Karpas-422 (cell line): ENCODE data around the gene CEP112. TPM values are rescaled to one million over a fixed set of nuclear protein-coding genes. Genes with fewer than 3 reads are reported as not detected.

Source experiments
- DNase-seq: peaks from one replicate; pipeline ENCODE4 v3.0.0-alpha.2; 2015
- H2AFZ ChIP-seq: fragments of 200-600 bp; sonication (generic); 2 replicates; pipeline ENCODE4 v1.6.1; 2014; ENCODE audit warnings: antibody characterized with exemption, low read length, mixed read lengths
- H3K27ac ChIP-seq: fragments of 200-600 bp; sonication (generic); 2 replicates; pipeline ENCODE4 v1.5.1; 2014; ENCODE audit warnings: mild to moderate bottlenecking, low read length, moderate library complexity
- H3K27me3 ChIP-seq: fragments of 200-600 bp; sonication (generic); 2 replicates; pipeline ENCODE4 v1.6.1; 2014; ENCODE audit warnings: low read length, mixed read lengths
- H3K36me3 ChIP-seq: fragments of 200-600 bp; sonication (generic); 2 replicates; pipeline ENCODE4 v1.6.1; 2014; ENCODE audit warnings: low read length, mixed read lengths; ENCODE audit not compliant: insufficient read depth
- H3K4me1 ChIP-seq: fragments of 200-600 bp; sonication (generic); 2 replicates; pipeline ENCODE4 v1.6.1; 2014; ENCODE audit warnings: mild to moderate bottlenecking, low read length, mixed read lengths
- H3K4me2 ChIP-seq: fragments of 200-600 bp; sonication (generic); 2 replicates; pipeline ENCODE4 v1.6.1; 2014; ENCODE audit warnings: low read length, low read depth, mild to moderate bottlenecking; ENCODE audit not compliant: poor library complexity, severe bottlenecking
- H3K4me3 ChIP-seq: fragments of 200-600 bp; sonication (generic); 2 replicates; pipeline ENCODE4 v1.5.1; 2014; ENCODE audit warnings: mild to moderate bottlenecking, antibody characterized with exemption, low read length, mixed read lengths
- H3K79me2 ChIP-seq: fragments of 200-600 bp; sonication (generic); 2 replicates; pipeline ENCODE4 v1.6.1; 2014; ENCODE audit warnings: mild to moderate bottlenecking, low read length, mixed read lengths
- H3K9ac ChIP-seq: fragments of 200-600 bp; sonication (generic); 2 replicates; pipeline ENCODE4 v1.6.0; 2014; ENCODE audit warnings: low read length
- H3K9me2 ChIP-seq: fragments of 200-600 bp; sonication (generic), shearing (Covaris generic); replicated peaks from 2 replicates; pipeline ENCODE4 v1.6.0; 2014; ENCODE audit warnings: mild to moderate bottlenecking, low read length, moderate library complexity; ENCODE audit not compliant: insufficient read depth
- H3K9me3 ChIP-seq: fragments of 300-700, 200-600 bp; sonication (generic); 2 replicates; pipeline ENCODE4 v1.6.1; 2014; ENCODE audit warnings: low read length, mixed read lengths
- H4K20me1 ChIP-seq: fragments of 200-600 bp; sonication (generic); 2 replicates; pipeline ENCODE4 v1.6.1; 2014; ENCODE audit warnings: mild to moderate bottlenecking, antibody characterized with exemption, low read length, low read depth; ENCODE audit not compliant: insufficient read depth
- total RNA-seq: library from RNA; depleted of rRNA; stranded (reverse); fragments of >200 nt; shearing (Covaris generic); gene quantifications from 2 replicates; pipeline ENCODE4 v1.2.3, GENCODE V29; 2014; ENCODE audit warnings: low replicate concordance

The CEP112 gene
- total RNA-seq, 1 experiment from 2014 or later = not detected

GRCh38 chr17:65727832-65728231 is 464.1 kb downstream of the CEP112 start:
- H3K4me3 ChIP-seq = no peak overlapping the region
- no peaks in the 10 kb centered on the region for H3K9me2 ChIP-seq
- H3K4me2 ChIP-seq = no peak overlapping the region
- H3K36me3 ChIP-seq = no peaks in the 10 kb centered on the region
- H2AFZ ChIP-seq = no peak overlapping the region
- no peak for DNase-seq
- no peaks in the 10 kb centered on the region for H3K4me1 ChIP-seq
- no peak overlapping the region for H3K27ac ChIP-seq
- H3K9me3 ChIP-seq = no peaks in the 10 kb centered on the region
- H3K9ac ChIP-seq = no peak overlapping the region
- no peaks in the 10 kb centered on the region for H3K27me3 ChIP-seq
- H3K79me2 ChIP-seq = no peaks in the 10 kb centered on the region
- H4K20me1 ChIP-seq = no peaks in the 10 kb centered on the region

GRCh38 chr17:65727246-65727645 is 464.7 kb downstream of the CEP112 start:
- Histone ChIP-seq H3K4me1 (no peaks in the 10 kb centered on the region), H2AFZ (no peak overlapping the region), H3K9me2 (no peaks in the 10 kb centered on the region), H3K36me3 (no peaks in the 10 kb centered on the region), H3K79me2 (no peaks in the 10 kb centered on the region), H3K27ac (no peak overlapping the region), H3K4me2 (no peak overlapping the region), H4K20me1 (no peaks in the 10 kb centered on the region), H3K27me3 (no peaks in the 10 kb centered on the region), H3K9ac (no peak overlapping the region), H3K4me3 (no peak overlapping the region), H3K9me3 (no peaks in the 10 kb centered on the region)
- DNase-seq = no peak

GRCh38 chr17:65723431-65724151 is 468.3 kb downstream of the CEP112 start:
- Histone ChIP-seq H3K9me3 (no peaks in the 10 kb centered on the region), H3K27ac (no peak overlapping the region), H3K9ac (no peak overlapping the region), H3K79me2 (no peaks in the 10 kb centered on the region), H3K27me3 (no peaks in the 10 kb centered on the region), H3K4me1 (no peaks in the 10 kb centered on the region), H3K4me3 (no peak overlapping the region), H3K4me2 (no peak overlapping the region), H3K9me2 (no peaks in the 10 kb centered on the region), H4K20me1 (no peaks in the 10 kb centered on the region), H2AFZ (no peak overlapping the region), H3K36me3 (no peaks in the 10 kb centered on the region)
- DNase-seq = no peak

DNA sequence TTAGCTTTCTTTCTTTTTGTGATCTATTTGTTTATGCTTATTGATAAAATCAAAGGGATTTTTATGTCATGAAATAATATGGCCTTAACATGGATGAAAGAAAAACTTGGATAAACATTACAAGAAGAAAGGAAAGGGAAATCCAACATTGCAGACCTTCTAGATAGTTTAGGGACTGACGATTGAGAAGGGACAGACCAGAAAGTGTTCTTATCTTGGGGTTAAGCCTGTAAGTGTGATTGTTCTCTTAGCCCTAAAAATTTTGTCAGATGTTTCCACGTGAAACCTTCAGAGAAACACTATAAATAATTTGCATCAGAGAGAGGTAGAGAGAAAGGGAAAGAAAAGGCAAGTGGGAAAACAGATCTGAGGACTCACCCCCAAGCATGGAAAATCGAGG is 473.3 kb downstream of the CEP112 start:
- Histone ChIP-seq H3K27ac (no peak overlapping the region), H3K36me3 (no peaks in the 10 kb centered on the region), H3K9ac (no peak overlapping the region), H3K79me2 (no peaks in the 10 kb centered on the region), H4K20me1 (no peaks in the 10 kb centered on the region), H3K4me1 (no peaks in the 10 kb centered on the region), H2AFZ (no peak overlapping the region), H3K9me2 (no peaks in the 10 kb centered on the region), H3K4me3 (no peak overlapping the region), H3K4me2 (no peak overlapping the region), H3K27me3 (no peaks in the 10 kb centered on the region), H3K9me3 (no peaks in the 10 kb centered on the region)
- DNase-seq = no peak

GRCh38 chr17:65712383-65713267 is 479.3 kb downstream of the CEP112 start:
- no peak for DNase-seq
- Histone ChIP-seq H3K9me2 (no peaks in the 10 kb centered on the region), H3K27ac (no peak overlapping the region), H3K36me3 (no peaks in the 10 kb centered on the region), H4K20me1 (no peaks in the 10 kb centered on the region), H2AFZ (no peak overlapping the region), H3K4me1 (no peaks in the 10 kb centered on the region), H3K9ac (no peak overlapping the region), H3K4me2 (no peak overlapping the region), H3K27me3 (no peaks in the 10 kb centered on the region), H3K79me2 (no peaks in the 10 kb centered on the region), H3K4me3 (no peak overlapping the region), H3K9me3 (no peaks in the 10 kb centered on the region)

DNA sequence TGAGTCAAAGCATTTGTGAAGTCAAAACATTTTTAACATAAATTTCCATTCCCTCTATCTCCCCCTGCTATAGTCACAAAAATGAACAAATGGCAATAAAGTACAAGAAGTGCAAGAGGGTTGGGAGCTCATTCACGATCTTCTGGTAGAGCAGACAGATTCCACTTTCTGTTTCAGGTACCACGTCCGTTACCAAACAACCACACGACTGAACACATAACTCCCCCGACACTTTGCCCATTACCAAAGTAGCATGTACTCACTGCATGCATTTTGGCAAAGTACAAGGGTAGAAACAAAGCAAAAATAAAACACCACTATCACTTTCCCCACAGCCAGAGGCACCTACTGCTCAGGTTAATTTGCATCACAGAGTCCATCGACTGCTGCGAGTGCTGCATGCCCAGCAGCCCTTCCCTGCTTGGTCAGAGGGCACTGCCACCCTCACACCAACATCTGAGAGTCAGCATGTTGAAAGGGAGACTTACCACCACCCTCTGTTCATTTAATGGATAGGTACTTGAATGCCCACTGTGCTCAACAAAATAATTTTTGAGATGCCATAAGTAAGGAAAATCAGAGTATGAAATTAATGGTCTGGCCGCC is 480.2 kb downstream of the CEP112 start:
- Histone ChIP-seq H3K36me3 (no peaks in the 10 kb centered on the region), H3K4me1 (no peaks in the 10 kb centered on the region), H3K9me3 (no peaks in the 10 kb centered on the region), H4K20me1 (no peaks in the 10 kb centered on the region), H3K9ac (no peak overlapping the region), H3K4me2 (peak overlapping the region; percentile 15), H3K79me2 (no peaks in the 10 kb centered on the region), H3K27ac (no peak overlapping the region), H2AFZ (no peak overlapping the region), H3K4me3 (0 out of 2 replicates have a peak overlapping the region, but pooled peaks have one; percentile 7), H3K27me3 (no peaks in the 10 kb centered on the region), H3K9me2 (no peaks in the 10 kb centered on the region)
- no peak for DNase-seq

GRCh38 chr17:65707780-65708179 is 484.2 kb downstream of the CEP112 start:
- Histone ChIP-seq H2AFZ (no peak overlapping the region), H3K4me3 (no peak overlapping the region), H3K4me2 (no peak overlapping the region), H3K27ac (no peak overlapping the region), H3K9me2 (no peaks in the 10 kb centered on the region), H3K9me3 (no peaks in the 10 kb centered on the region), H3K79me2 (no peaks in the 10 kb centered on the region), H4K20me1 (no peaks in the 10 kb centered on the region), H3K4me1 (no peaks in the 10 kb centered on the region), H3K27me3 (no peaks in the 10 kb centered on the region), H3K36me3 (no peaks in the 10 kb centered on the region), H3K9ac (no peak overlapping the region)
- no peak for DNase-seq

DNA sequence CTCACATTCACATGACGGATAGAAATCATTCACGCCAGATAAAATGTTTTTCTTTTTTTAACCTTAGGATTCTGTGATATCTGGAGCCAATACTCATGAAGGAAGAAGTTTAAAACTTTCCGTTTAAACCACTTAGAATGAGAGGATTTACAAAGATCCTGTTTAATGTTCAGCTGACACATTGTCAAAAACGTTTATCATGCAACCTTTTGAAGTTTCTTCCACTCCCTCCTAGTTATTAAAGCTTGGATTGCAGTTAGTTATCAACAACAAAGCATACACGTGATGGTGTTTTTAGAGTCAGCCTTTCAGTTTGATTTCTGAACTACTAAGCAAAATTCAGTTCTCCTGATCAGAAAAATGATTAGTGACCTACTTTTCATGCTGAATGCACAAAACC is 487.2 kb downstream of the CEP112 start:
- H3K4me1 ChIP-seq = no peaks in the 10 kb centered on the region
- no peaks in the 10 kb centered on the region for H3K9me2 ChIP-seq
- H3K4me3 ChIP-seq = no peak overlapping the region
- H3K36me3 ChIP-seq = no peaks in the 10 kb centered on the region
- no peak overlapping the region for H2AFZ ChIP-seq
- no peak overlapping the region for H3K9ac ChIP-seq
- H3K9me3 ChIP-seq = no peaks in the 10 kb centered on the region
- H3K27ac ChIP-seq = no peak overlapping the region
- no peaks in the 10 kb centered on the region for H3K79me2 ChIP-seq
- H3K4me2 ChIP-seq = no peak overlapping the region
- DNase-seq = no peak
- H3K27me3 ChIP-seq = no peaks in the 10 kb centered on the region
- no peaks in the 10 kb centered on the region for H4K20me1 ChIP-seq
